ENCODE results near the gene C21orf58.

C21orf58 gene

GRCh38 chr21:46284733-46285132 is 38.9 kb downstream of the C21orf58 start:
- TF ChIP-seq CTCF (conservative IDR thresholded peaks at IDR 0.05; ENCODE audit: low read depth) = no peak
- H3K27ac ChIP-seq = no peak overlapping the region
- POLR2A ChIA-PET (ENCODE audit: low non-redundant PET) = no interaction called here
- DNase-seq (ENCODE audit: low spot score) = no peak
- CTCF ChIA-PET = interaction anchor here (0.6 kb wide), 1 partner anchor 104 kb away, joined by 5 read pairs; no protein-coding TSS in a partner anchor

GRCh38 chr21:46284077-46284644 is 39.5 kb downstream of the C21orf58 start:
- no peak for DNase-seq (ENCODE audit: low spot score)
- TF ChIP-seq CTCF (conservative IDR thresholded peaks at IDR 0.05; ENCODE audit: low read depth) = no peak
- CTCF ChIA-PET = interaction anchor here (0.6 to 0.7 kb wide), 2 partner anchors 57 to 105 kb away, joined by 3 to 5 read pairs; no protein-coding TSS in a partner anchor
- H3K27ac ChIP-seq = no peak overlapping the region
- POLR2A ChIA-PET (ENCODE audit: low non-redundant PET) = interaction anchor here (0.6 kb wide), 1 partner anchor 44 kb away, joined by 3 read pairs; no protein-coding TSS in a partner anchor

DNA sequence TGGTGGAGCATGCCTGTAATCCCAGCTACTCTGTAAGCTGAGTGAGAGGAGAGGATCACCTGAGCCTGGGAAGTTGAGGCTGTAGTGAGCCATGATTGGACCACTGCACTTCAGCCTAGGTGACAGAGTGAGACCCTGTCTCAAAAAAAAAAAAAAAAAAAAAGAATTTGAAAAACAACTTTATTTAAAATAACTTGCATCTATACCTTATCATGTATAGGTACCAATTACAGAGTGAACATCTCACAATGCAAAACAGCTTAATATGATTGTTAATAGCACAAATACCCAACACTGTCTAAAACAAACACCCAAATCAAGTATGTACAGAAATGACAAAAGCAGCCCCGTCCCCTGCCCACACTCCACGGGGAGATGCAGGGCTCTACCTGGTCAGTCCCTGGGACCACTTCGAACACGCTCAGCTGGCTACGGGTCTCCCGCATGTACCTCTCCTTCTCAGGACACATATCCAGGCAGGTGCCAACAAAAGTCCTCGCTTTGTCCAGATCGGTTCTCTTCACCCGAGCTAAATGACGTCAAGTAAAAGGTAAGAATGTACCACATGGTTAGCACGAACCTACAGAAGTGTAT is 48.8 kb downstream of the C21orf58 start:
- CTCF ChIA-PET = interaction anchor here (0.7 kb wide), 1 partner anchor 127 kb away, joined by 4 read pairs; no protein-coding TSS in a partner anchor
- POLR2A ChIA-PET (ENCODE audit: low non-redundant PET) = interaction anchor here (0.7 kb wide), 1 partner anchor 14 kb away, joined by 3 read pairs; no protein-coding TSS in a partner anchor
- DNase-seq (ENCODE audit: low spot score) = no peak
- H3K27ac ChIP-seq = no peak overlapping the region
- TF ChIP-seq CTCF (conservative IDR thresholded peaks at IDR 0.05; ENCODE audit: low read depth) = no peak

DNA sequence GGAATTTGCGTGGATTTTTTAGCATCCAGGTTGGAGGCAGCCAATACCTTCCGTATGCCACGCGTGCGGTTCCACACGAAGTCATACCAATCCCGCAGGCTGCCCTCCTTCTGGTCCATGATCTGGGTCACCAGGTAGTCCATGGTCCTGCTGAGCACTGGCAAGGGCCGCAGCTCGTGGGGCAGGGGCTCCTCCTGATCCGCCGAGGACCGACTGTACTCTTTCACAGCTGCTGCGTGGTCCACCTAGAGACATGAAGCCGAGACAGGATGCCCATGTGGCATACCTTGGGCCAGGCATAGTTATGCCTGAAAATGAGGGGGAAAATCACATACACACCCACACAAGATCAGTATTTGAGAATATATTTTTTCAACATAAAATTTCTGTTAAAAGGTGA is 50.3 kb downstream of the C21orf58 start:
- no peak overlapping the region for H3K27ac ChIP-seq
- POLR2A ChIA-PET (ENCODE audit: low non-redundant PET) = interaction anchor here (0.7 kb wide), 1 partner anchor 13 kb away, joined by 5 read pairs; no protein-coding TSS in a partner anchor
- no peak for TF ChIP-seq CTCF (conservative IDR thresholded peaks at IDR 0.05; ENCODE audit: low read depth)
- CTCF ChIA-PET = no interaction called here
- DNase-seq (ENCODE audit: low spot score) = no peak

- TF ChIP-seq CTCF (conservative IDR thresholded peaks at IDR 0.05; ENCODE audit: low read depth) = no peak
- ChIA-PET CTCF (interaction anchor here (0.7 kb wide), 1 partner anchor 20 kb away, joined by 3 read pairs; no protein-coding TSS in a partner anchor), POLR2A (ENCODE audit: low non-redundant PET) (no interaction called here)
- no peak for DNase-seq (ENCODE audit: low spot score)
- no peak overlapping the region for H3K27ac ChIP-seq
Observed at GRCh38 chr21:46269466-46269865, 54.2 kb downstream of the C21orf58 start.

DNA sequence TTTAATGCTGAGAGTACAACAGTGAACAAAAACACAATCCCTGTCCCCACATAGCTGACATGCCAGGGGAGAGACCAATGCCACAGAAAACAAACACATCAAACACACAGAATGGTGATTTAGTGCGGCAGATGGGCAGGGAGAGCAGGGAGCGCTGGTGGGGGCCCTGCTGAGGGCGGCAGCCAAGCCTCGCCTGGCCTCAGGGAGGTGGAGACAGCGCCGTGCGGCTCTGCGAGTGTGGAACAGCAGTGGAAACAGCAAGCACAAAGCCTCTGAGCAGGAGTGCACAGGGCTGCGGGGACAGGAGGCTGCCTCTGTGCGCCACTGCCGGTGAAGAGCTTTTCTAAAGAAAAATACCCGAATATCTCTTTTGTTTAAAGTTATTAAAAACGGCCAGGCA is 55.3 kb downstream of the C21orf58 start:
- no peak for TF ChIP-seq CTCF (conservative IDR thresholded peaks at IDR 0.05; ENCODE audit: low read depth)
- H3K27ac ChIP-seq = no peak overlapping the region
- POLR2A ChIA-PET (ENCODE audit: low non-redundant PET) = no interaction called here
- CTCF ChIA-PET = no interaction called here
- no peak for DNase-seq (ENCODE audit: low spot score)

Data from RWPE1 (cell line).